HG03095 (cell line): ENCODE results near the gene NELL2.
"Not testable (repeated sequence)": the region's sequence is repeated elsewhere in the genome, so short reads cannot be mapped to it uniquely, and the experiment has no call there.

Experiments
- ATAC-seq: cut with Tn5 transposase; IDR thresholded peaks from one replicate; pipeline ENCODE4 v1.9.1; 2021; ENCODE audit warnings: moderate library complexity; ENCODE audit not compliant: unreplicated experiment

The NELL2 gene

DNA sequence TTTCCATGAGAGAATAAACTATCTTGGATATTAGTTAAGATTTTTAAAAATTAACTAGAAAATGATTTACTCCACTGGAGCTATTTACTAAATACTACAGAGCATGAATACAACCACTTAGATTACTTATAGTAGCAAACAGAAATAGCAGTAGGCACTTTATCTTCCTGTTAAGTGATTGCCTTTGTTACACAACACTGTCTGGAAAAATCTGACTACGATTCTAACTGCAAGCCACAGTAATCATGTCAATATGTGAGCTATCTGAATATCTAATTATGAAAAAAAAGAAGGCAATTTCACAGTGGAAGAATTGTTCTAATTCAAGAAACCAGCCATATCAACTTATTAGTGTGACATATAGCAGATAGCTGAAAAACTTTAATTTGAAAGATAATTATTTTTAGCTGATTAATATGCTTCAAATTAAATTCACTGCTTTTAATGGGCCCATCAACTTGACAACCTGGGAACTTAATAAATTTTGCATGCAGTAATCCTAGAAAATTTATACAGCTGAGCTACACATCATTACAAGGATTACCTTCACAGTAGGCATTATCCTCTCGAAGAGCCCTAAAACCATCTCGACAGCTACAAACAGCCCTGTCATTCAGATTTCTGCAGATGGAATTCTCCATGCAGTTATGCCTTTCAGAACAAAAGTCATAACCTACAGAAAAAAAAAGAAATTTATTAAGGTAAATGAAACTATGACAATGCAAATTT lies 172.8 kb downstream of the NELL2 start:
- ATAC-seq: no peak

DNA sequence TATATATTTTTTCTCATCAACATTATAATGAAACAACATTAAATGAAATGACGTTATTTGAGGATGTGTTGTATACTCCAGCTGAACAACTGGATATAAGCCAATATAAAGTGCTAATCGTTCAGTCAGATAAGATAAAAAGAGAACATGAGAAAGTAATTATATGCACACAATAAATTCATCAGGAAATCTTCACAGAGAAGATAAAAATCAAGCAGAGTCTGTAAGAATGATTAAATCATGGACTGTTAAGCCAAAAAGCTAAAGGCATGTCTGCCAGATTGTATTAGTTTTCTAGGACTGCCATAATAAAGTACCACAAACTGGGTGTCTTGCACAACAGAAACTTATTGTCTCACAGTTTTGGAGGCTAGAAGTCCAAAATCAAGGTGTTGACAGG lies 178.6 kb downstream of the NELL2 start:
- no peak for ATAC-seq

- ATAC-seq: no peak
Measured at GRCh38 chr12:44696542-44696941, 179.6 kb downstream of the NELL2 start.

DNA sequence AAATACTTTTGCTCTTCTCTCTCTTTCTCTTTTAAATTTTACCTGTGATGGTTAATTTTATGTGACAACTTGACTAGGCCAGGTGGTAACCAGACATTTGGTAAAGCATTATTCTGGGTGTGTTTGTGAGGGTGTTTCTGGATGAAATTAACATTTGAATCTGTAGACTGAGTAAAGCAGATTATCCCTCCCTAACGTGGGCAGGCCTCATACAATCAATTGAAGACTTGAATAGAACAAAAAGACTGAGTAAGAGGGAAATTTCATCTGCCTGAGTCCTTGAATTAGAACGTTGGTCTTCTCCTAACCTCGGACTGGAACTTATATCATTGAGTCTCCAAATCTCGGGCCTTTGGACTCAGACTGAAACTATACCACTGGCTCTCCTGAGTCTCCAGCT lies 182.1 kb downstream of the NELL2 start:
- ATAC-seq: no peak

DNA sequence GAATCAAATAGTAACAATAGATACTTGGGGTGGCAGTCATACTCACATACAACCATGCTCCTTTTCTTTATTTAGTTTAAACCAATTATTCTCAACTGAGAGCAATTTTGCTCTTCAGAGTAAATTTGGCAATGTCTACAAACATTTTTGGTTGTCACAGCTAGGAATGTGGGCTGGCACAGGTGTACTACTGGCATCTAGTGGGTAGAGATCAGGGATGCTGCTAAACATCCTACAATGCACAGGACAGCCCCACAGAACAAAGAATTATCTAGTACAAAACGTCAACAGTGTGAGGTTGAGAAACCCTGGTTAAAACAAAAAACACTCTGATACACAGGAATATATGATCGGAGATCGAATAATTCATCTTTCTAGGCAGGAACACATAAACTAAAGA lies 186.5 kb downstream of the NELL2 start:
- no peak for ATAC-seq

- not testable (repeated sequence) for ATAC-seq
Measured at GRCh38 chr12:44686821-44687432, 189.2 kb downstream of the NELL2 start.

- no peak for ATAC-seq
Measured at GRCh38 chr12:44677724-44678123, 198.4 kb downstream of the NELL2 start.

GRCh38 chr12:44674875-44675274 lies 201.2 kb downstream of the NELL2 start:
- ATAC-seq: no peak

- no peak for ATAC-seq
Measured at GRCh38 chr12:44673811-44674210, 202.3 kb downstream of the NELL2 start.

DNA sequence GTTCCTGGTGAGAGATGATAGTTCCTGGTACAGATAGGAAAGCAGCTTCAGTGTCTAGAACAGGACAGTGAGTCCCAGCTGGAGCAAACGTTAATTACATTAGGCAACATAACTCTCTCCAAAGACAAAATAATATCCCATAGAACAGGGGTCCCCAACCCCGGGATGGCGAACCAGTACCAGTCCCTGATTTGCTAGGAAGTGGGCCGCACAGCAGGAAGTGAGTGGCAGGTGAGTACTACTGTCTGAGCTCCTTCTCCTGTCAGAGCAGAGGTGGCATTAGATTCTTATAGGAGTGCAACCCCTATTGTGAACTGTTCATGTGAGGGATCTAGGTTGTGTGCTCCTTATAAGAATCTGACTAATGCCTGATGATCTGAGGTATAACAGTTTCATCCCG lies 204.1 kb downstream of the NELL2 start:
- no peak for ATAC-seq

GRCh38 chr12:44668443-44668842 lies 207.7 kb downstream of the NELL2 start:
- ATAC-seq: no peak

DNA sequence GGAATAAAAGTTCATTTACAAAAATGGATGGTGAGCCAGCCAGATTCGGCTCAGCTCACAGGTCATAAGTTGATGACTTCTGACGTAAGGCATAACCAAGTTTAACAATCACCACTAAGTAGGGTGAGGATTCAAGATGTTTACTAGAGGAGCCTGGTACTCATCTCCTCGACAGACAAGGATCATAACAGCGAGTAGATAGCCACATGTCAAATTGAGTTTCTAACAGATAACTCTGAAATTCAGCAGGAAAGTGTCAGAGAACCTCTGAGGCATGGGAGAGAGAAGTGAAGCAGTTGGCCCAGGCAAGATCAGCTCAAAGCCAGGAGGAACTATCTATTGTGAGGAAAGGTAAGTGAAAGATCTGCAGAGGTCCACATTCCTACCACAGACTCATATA lies 208.7 kb downstream of the NELL2 start:
- ATAC-seq: no peak

DNA sequence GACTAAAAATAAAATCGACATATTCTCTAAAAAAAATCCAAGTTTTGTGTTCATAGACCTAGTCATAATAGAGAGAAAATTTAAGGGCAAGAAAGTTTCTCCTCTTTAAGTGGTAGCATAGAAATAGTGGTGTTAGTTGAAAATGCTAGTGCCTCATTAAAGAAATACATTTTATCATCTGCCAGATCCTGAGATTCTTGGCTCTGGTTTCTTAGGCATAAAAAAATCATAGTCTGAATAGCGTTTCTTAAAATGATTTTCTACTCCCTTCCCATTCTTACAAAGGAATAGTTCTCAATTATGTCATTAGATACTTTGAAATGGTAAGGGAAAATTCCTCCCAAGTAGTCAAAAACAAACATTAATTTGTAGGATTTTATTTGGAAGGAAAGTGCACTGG lies 212.8 kb downstream of the NELL2 start:
- ATAC-seq: no peak

GRCh38 chr12:44655846-44656245 lies 220.3 kb downstream of the NELL2 start:
- no peak for ATAC-seq

- no peak for ATAC-seq
Measured at GRCh38 chr12:44654646-44655639, 221.2 kb downstream of the NELL2 start.

- ATAC-seq: no peak
Measured at GRCh38 chr12:44653861-44654527, 222.1 kb downstream of the NELL2 start.

- no peak for ATAC-seq
Measured at GRCh38 chr12:44649693-44650092, 226.4 kb downstream of the NELL2 start.

GRCh38 chr12:44647917-44648690 lies 228.0 kb downstream of the NELL2 start:
- no peak for ATAC-seq

- no peak for ATAC-seq
Measured at GRCh38 chr12:44640427-44641190, 235.5 kb downstream of the NELL2 start.

DNA sequence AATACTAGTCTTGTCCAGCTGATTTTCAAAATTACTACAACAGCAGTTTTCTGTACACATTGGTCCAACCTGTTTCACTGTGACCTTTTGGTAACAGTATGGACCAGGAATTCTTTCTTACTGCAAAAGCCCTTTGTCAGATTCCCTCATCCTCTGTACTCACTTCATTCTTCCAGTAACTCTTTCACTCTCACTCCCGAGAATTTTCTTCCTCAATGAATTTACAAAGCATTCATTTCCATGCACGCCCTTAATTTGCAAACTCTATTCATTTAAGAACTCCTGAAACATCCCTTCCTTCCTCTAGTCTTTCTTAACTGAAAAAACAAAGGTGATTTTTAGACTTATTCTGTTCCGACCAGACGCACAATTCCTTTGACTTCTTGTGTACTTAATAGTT lies 238.2 kb downstream of the NELL2 start:
- ATAC-seq: no peak
